HepG2 (cell line): ENCODE measurements around the gene RPL27A. TPM values are rescaled to one million over a fixed set of nuclear protein-coding genes. Genes with fewer than 3 reads are reported as not detected.

Source experiments
- AHDC1 ChIP-seq: sonication (generic); formaldehyde crosslinking; IDR thresholded peaks from 2 replicates; pipeline ENCODE4 v1.5.1; 2020; ENCODE audit warnings: mild to moderate bottlenecking, missing genetic modification reagents, borderline replicate concordance
- HNF1A ChIP-seq, 2 experiments: sonication (generic) in 1 of 2; formaldehyde crosslinking in 1 of 2; IDR thresholded peaks; 2 replicates each; pipeline versions ENCODE4 v1.4.0 to v1.6.1; 2016 to 2020; ENCODE audit warnings: borderline replicate concordance in 1 of 2, low read depth in 1 of 2, mild to moderate bottlenecking in 1 of 2, missing genetic modification reagents in 1 of 2
- IRF1 ChIP-seq: sonication (generic); formaldehyde crosslinking; IDR thresholded peaks from 2 replicates; pipeline ENCODE4 v1.4.0; 2020; ENCODE audit warnings: low read depth, mild to moderate bottlenecking, missing genetic modification reagents
- NR2F1 ChIP-seq, 2 experiments: fragments of 450-650 bp in 1 of 2; formaldehyde crosslinking in 1 of 2; IDR thresholded peaks; 2 replicates each; pipeline versions ENCODE4 v1.5.0 to v1.6.1; 2016 to 2020; ENCODE audit warnings: mild to moderate bottlenecking in 1 of 2, missing compliant biosample characterization in 1 of 2, missing genetic modification reagents in 1 of 2, moderate library complexity in 1 of 2
- RAD51 ChIP-seq: fragments of 450-650 bp; IDR thresholded peaks from 2 replicates; pipeline ENCODE4 v1.6.1; 2016; ENCODE audit warnings: borderline replicate concordance
- RBM22 ChIP-seq: fragments of 200-400 bp; formaldehyde crosslinking; optimal IDR thresholded peaks from 2 replicates; pipeline ENCODE3; 2017; ENCODE audit warnings: mild to moderate bottlenecking, low read length, moderate library complexity
- SOX6 ChIP-seq, 2 experiments: fragments of 450-650 bp in 1 of 2; sonication (generic) in 1 of 2; formaldehyde crosslinking in 1 of 2; IDR thresholded peaks; 2 replicates each; pipeline versions ENCODE4 v1.4.0 to v1.6.1; 2017 to 2020; ENCODE audit warnings: antibody characterized with exemption in 1 of 2, mild to moderate bottlenecking in 1 of 2, missing genetic modification reagents in 1 of 2
- TBP ChIP-seq: sonication (generic); formaldehyde crosslinking; IDR thresholded peaks from 2 replicates; pipeline ENCODE4 v1.5.0; 2020; ENCODE audit warnings: missing genetic modification reagents
- TOE1 ChIP-seq: sonication (generic); formaldehyde crosslinking; IDR thresholded peaks from 2 replicates; pipeline ENCODE4 v1.4.0; 2020; ENCODE audit warnings: mild to moderate bottlenecking, missing genetic modification reagents
- ZBTB7B ChIP-seq: sonication (generic); formaldehyde crosslinking; IDR thresholded peaks from 2 replicates; pipeline ENCODE4 v1.4.0; 2020; ENCODE audit warnings: missing genetic modification reagents
- ZNF30 ChIP-seq: sonication (generic); formaldehyde crosslinking; IDR thresholded peaks from 2 replicates; pipeline ENCODE4 v1.5.0; 2020; ENCODE audit warnings: mild to moderate bottlenecking, missing genetic modification reagents
- ZNF749 ChIP-seq: sonication (generic); formaldehyde crosslinking; IDR thresholded peaks from 2 replicates; pipeline ENCODE4 v1.8.0; 2022; ENCODE audit warnings: mild to moderate bottlenecking, missing genetic modification reagents, moderate library complexity, borderline replicate concordance
- ZNF790 ChIP-seq: sonication (generic); formaldehyde crosslinking; IDR thresholded peaks from 2 replicates; pipeline ENCODE4 v1.8.0; 2022; ENCODE audit warnings: missing genetic modification reagents, mild to moderate bottlenecking, borderline replicate concordance
- ZNF816 ChIP-seq: sonication (generic); formaldehyde crosslinking; IDR thresholded peaks from 2 replicates; pipeline ENCODE4 v1.8.0; 2022; ENCODE audit warnings: missing genetic modification reagents, mild to moderate bottlenecking, borderline replicate concordance
- polyA plus RNA-seq, 8 experiments: library from polyadenylated mRNA; depleted of rRNA in 3 of 8; stranded (reverse) in 7 of 8; unstranded in 1 of 8; fragments of >200 nt; fragmentation: Illumina TruSeq in 4 of 8; extraction: Trizol in 4 of 8; gene quantifications; 2 replicates each; pipeline versions ENCODE4 v1.2.1 to v1.2.3, GENCODE V29; 2011 to 2016; ENCODE audit warnings: low read depth in 4 of 8, missing spikeins in 1 of 8, mixed read lengths in 1 of 8; ENCODE audit not compliant: insufficient read depth in 1 of 8
- total RNA-seq, 5 experiments: library from RNA; depleted of rRNA; stranded (reverse); fragments of >200 nt; fragmentation: Illumina TruSeq; extraction: Trizol; gene quantifications; 2 replicates each; pipeline ENCODE4 v1.2.3, GENCODE V29; 2016; ENCODE audit warnings: low read depth in 1 of 5

The RPL27A gene
- total and polyA plus RNA-seq, 2 of the 13 experiments (the other 11 are each of a cell fraction or from before 2014, with no cell fraction given) = 1,531 to 2,153 TPM

GRCh38 chr11:8682303-8683114 is at the start of gene RPL27A, which contains the start of gene TRIM66 (continued):
- TF ChIP-seq ZBTB7B (CRISPR knock-in tag) (0 out of 2 replicates have a peak, but pooled peaks have one; percentile 34), TOE1 (no peak; the same call in 1 of the 2 replicates), ZNF816 (CRISPR knock-in tag) (no peak), ZNF790 (no peak; the same call in 1 of the 2 replicates), ZNF749 (CRISPR knock-in tag) (peak; percentile 61), IRF1 (CRISPR knock-in tag) (no peak), SOX6 (IDR thresholded peaks at IDR 0.05) (no peak), SOX6 (CRISPR knock-in tag; IDR thresholded peaks at IDR 0.05) (peak; percentile 49; the same call in 1 of the 2 replicates), RAD51 (no peak), HNF1A (IDR thresholded peaks at IDR 0.05; ENCODE audit: low read depth) (no peak), HNF1A (CRISPR knock-in tag; IDR thresholded peaks at IDR 0.05; ENCODE audit: borderline replicate concordance) (peak; percentile 64; the same call in 1 of the 2 replicates), NR2F1 (CRISPR knock-in tag; IDR thresholded peaks at IDR 0.05) (no peak), AHDC1 (CRISPR knock-in tag) (peak; percentile 58; the same call in 1 of the 2 replicates), RBM22 (no peak), TBP (CRISPR knock-in tag) (0 out of 2 replicates have a peak, but pooled peaks have one; percentile 4), ZNF30 (CRISPR knock-in tag) (peak; percentile 85; the same call in 1 of the 2 replicates)
